Ovary (tissue), 3 donors: Measurements from ENCODE around the gene ARHGAP45.

Experiments
- CTCF ChIP-seq, 3 donors: fragments of 450-650 bp in 2 of 3; fragments of 200-600 bp in 1 of 3; IDR thresholded peaks; one replicate each; pipeline versions ENCODE4 v1.5.1 to v1.8.0; 2016 to 2022; ENCODE audit warnings: antibody characterized with exemption in 3 of 3, mild to moderate bottlenecking in 1 of 3
- EP300 ChIP-seq: sonication (generic); formaldehyde crosslinking; IDR thresholded peaks from one replicate; pipeline ENCODE4 v1.6.1; 2017; ENCODE audit warnings: antibody characterized with exemption
- POLR2A ChIP-seq: fragments of 450-650 bp; IDR thresholded peaks from one replicate; pipeline ENCODE4 v1.6.1; 2017; ENCODE audit warnings: antibody characterized with exemption, mild to moderate bottlenecking, moderate library complexity
- donor health status: DM: no; HTN: no; CAD: no.

GRCh38 chr19:1076046-1076386, 9.0 kb downstream of the ARHGAP45 start:
- no peak for TF ChIP-seq POLR2A
- TF ChIP-seq EP300, result no peak
- no peak for TF ChIP-seq CTCF (IDR thresholded peaks at IDR 0.05)
